GDM1 (cell line): Measurements from ENCODE around the gene NUAK1.

Experiments used
- DNase-seq: peaks from one replicate; lab custom pipeline; 2025; lab: John Stamatoyannopoulos, UW

Gene NUAK1

DNA sequence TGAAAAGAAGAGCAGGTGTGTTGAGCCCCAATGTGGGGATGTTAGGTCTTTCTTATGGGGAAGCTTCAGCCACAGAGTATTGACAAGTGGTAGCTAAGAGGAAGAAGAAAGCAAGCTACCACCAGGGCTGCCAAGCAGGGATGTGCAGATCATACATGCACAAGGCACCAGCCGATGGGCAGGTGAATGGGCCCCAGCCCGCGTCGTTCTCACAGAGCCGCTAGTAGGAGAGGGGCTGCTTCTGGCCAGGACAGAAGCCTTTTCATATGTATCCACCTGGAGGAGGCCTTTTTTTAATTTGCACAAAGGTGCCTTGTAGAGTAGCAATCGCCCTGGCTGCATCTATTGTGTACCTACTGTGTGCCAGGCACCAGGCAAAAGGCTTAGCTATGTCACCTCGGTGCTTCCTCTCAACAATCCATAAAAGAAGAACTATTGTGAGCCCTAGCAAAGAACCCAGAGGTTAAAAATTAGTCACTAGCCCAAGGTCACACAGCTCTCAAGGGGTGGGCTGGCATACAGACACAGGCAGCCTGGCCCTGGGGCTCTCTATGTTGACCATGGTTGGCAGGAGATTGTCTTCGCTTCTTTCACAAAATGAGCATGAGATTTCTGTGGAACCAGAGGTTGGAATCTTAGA, 8.2 kb downstream of the NUAK1 start:
- DNase-seq = no peak

DNA sequence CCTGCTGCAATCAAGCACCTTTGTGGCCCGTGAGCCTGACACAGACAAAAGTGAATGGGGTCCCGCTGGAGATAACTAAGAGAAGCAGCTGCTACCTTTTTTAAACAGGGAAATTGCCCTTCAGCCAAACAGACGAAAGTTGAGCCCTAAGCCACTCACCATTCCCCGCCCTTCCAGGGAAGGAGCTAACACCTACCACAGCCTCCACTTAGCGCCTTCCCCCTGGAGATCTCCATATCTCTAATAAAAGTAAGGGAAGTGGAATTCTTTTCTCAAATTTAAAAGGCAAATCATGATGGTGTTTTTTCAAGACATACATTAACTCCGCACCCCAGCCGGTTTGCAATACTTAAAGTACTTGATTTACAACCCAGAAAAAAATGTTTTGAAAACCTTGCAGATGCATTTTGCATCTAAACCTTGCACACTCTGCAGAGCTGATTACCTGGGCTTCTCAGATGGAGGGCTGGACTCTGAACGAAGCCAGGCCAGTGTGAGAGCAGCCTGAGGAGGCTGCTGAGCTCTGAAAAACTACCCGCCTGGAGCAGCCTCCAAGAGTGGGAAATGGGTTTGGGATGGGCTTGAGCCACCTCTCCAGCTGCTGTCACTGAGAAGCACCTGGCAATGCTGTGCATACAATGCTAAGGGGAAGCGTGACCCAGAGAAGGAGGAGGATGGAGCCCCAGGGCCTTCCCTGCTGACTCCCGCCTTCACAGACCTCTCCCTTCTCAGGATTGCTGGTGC, 10.0 kb downstream of the NUAK1 start:
- DNase-seq = no peak

DNA sequence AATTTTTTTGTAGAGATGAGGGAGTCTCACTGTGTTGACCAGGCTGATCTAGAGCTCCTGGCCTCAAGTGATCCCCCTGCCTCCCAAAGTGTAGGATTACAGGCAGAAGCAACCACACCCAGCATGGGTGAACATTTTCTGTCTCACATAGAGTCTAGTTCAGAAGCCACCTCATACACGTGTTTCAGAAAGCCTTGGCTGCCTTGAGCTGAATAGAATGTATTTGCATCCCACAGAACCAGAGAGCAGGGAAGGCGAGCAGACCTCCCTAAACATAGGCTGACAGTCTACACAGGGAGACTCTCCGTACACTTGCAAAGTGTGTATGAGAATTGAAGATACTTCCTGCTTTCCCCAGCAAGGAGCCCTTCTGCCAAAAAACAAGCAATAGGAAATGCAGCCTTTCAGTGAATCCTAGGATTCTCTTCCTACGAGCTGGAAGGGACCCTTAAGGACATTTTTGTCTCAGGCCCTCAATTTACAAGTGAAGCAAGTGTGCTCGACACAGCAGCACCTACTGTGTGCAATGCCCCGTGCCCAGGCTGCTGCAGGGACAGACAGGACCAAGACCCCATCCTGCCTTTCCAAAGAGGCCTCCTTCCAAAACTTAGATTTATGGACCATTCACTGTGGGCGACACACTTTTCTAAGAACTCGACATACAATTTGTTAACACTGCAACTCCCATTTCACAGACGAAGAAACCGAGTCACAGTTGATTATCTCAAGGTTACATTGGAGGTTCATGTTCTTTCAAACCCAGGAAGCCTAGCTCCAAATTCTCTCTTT, 11.2 kb downstream of the NUAK1 start:
- no peak for DNase-seq

DNA sequence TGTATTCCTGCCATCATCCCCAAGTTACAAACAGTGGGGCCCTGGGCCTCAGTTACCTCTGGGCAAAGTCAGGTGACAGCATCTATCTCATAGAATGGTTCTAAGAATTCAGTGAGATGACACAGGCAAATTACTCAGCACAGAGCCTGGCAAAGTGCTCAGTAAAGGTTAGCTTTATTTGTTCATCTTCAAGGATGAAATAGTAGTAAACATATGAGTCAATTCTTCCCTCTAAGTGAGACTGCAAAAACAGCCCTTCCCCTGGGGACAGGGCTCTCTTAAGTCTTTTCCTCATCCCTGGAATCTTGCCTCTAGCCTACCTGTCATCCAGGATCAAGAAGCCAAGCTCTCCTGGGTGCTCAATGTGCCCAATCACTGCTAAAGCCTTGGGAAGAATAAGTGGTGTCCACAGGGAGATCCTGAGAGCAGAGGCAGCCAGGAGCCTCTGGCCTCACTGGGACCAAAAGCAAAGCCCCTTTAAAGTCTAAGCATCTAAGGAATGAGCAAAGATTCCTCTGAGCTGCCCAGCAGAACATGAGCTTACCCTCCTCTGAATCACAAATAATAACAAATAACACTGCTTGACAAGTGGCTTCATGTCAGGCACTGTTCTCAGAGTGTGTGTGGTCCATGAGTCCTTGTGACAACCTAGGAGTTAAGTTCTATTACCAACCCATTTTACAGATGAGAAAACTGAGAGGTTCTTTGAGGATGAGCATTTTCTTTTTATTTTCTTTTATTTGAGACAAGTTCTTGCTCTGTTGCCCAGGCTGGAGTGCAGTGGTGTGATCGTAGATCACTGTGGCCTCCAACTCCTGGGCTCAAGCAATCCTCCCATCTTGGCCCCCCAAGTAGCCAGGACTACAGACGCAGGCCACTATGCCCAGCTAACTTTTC, 12.1 kb downstream of the NUAK1 start:
- no peak for DNase-seq

DNA sequence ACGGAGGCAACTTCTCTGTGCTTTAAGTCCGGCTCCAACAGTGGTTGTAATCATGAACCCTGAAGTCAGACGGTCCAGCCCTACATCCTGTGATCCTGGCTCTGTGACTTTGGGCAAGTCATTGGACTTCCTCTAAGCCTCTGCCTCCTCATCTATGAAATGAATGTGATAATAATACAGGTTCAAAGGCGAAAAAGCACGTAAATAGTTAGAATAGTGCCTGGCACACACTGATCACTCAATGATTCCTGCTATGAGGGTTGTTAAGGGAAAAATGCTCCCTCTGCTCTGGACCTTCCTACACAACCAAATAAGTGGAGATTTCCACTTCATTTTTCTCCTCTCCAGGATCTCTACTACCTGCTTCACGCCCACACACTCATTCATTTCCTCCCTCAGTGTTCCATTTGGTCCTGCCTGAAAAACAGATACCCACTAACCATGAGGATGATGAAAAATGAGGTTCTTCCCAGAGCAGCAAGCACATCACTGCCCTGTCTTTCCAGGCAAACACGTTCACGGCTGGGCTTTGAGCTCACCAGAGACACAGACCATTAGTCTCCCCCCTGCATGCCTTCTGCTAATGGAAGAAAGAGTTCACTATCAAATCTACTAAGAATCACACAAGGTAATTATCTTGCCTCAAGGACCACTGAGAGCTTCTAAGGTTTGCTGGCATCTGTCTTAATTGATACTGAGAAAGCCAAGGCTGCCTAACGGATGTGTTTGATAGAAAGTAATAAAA, 13.2 kb downstream of the NUAK1 start:
- no peak for DNase-seq

DNA sequence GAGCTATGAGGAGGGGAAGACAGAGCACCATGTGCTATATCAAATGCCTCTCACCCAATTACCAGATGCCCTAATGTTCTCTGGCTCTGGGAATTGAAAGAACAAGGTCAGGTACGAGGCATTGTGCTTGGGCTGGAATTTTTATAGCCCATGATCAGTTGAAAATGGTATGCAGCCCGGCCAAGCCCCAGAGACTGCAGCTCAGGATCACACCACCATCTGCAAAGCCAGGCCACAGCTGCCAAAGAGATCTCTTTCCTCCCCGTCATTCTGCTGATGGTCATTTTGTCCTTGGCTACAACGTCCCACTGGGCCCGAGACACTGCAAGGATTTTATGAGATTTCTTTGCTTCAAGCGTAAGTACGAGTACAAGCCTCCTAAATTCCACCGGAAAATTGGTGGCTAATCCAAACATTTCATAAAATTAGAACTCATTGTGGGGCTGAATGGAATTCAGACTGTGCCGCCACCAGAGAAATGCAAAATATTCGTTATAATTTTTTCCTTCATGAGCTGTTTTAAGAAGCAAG, 15.1 kb downstream of the NUAK1 start:
- no peak for DNase-seq

DNA sequence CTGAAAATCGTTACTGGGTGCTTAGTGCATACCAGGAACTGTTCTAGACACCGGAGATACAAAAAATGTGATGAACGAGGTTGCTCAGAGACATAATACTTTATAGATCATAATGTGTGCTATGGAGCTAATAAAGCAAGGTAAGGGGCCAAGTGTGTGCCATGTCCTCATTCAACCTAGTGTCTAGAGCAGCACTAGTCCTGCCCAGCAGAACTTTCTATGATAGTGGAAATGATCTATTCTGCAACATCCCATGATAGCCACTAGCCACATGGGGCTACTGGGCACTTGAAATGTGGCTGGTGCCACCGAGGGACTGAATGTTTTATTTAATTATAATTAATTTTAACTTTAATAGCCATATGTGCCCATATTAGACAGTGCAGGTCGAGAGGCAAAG, 15.6 kb downstream of the NUAK1 start:
- no peak for DNase-seq

DNA sequence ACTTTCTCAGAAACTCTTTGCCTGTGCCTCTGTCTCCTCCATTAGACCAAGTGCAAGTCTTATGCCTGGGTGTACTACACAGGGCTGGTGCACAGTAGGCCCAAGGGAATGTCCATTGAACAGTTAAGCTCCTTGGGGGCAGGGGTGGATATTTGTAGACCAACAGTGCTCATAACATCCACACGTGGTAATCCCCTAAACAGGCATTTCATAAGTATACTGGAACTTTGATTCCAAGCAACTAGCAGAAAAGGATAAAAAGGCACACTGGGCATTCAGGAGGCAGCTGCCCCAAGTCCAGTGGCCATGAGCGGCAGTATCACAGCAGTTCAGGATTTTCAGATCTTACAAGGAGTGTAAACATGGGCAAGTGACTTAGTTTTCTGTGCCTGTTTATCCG, 16.8 kb downstream of the NUAK1 start:
- DNase-seq = no peak

DNA sequence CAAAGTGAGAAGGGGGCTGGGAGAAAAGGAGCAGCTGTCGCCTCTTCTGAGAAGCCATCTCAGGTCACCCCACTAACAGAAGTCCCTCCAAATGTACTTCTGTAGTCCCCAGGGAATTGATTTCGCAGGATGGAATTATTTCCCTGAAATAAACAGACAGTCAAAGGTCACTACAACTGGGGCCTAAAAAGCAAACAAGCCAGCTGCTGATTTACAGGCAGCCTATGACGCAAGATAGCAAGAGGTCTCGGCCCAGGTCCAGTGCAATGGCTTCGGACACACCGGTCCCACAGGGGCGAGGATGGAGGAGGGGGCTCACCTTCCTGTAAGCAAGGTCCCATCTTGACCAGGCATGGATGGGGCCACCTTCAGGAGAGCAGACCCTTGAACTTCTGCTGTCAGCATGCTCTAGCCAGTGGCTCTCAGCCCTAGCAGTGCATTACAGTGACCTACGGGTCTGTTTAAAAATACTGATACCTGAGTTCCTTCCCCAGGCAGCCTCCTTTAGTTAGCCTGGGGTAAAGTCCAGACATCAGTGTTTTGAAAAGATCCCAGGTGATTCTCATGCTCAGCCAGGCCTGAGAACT, 18.1 kb downstream of the NUAK1 start:
- DNase-seq = no peak

DNA sequence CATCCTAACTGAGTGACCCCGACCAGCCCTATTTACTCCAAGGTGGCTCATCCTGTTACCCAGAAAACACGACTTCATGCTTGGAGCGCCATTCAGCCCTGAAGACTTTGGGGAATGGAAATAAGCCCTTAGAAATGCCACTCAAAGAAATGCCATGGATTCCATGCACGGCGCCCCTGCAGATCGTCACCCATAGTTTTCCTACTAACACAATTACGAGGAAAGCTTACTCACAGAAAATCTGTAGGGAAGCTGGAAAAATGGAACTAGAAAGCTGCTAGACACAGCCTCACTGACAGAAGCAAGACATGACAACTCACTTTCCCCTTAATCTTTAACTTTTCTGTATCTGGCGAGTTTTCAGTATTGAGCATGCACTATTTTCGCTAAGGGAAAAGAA, 19.5 kb downstream of the NUAK1 start:
- no peak for DNase-seq

DNA sequence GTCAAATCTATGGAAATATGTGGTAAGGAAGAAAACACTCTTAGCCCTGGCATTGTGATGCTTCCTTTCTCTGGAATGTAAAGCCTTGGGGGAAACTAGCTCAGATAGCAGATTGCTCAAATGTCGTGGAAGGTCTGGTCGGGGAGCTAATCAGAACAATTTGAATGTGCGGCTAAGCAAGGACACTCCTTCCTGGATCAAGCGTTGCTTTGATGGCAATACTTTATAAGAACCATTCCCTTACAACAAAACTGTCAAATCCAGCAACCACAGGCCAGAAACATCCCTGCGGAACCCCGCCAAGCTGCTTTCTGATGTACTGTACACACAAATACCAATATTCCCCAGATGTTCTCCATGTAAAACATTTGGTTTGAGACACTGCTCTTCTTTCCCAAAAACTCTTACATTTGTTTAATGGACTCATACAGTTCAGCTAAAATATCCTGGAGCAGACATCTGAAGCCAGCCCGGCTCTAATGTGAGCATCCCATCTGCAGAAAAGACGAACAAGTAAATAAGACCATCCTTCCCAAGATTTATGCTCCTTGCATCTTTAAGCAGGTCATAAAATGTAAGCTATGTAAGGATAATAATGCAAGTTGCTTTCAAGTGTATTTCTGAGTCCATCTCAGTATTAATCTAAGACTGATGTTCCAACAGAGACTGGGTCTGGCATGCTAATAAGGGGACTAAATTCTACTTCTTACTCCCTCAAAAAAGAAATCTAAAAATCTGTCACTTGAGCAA, 20.2 kb downstream of the NUAK1 start:
- no peak for DNase-seq

DNA sequence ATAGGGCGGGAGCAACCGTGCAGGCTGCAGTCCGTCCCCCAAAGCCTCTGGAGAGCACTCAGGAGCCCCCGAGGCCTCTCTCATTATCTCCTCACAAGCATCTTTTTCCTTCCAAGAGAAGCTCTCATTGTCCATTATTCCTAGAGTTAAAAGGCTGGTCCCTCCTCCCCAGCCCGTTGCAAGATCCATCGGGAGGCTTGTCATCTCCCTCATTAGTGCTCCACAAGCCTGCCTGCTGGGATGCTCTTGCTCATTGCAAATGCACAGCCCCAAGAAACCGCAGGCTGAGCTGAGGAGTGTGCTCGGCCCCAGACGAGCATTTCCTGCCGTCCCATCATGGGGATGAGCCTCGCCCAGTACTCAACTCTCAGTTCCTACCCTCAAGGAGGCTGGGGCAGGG, 23.3 kb downstream of the NUAK1 start:
- DNase-seq = no peak

DNA sequence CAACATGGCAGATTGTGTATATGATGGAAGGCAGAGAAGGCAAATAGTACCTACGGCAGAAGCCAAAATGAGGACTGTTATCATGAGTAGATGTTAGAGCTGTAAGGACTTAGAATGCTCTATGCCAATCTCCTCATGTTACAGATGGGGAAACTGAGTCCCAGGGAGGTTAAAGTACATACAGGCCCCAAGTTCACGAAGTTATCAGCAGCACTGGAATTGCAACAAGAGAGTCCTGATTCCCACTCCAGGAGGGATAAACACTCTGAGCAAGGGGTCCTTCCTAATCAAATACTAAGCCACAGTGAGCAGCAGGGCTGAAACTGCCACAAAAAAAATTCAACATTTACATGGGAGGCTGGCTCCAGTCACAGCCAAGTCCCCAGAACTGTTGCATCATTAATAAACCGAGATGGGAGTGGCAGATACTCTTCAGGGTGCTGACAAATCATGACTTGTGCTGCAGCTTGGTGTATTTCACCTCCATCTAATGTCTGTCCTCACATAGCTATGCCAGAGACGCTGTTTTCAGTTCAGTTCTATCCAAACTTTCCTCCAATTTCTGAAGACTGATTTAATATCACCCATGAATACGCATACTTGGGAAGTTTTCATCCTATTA, 24.2 kb downstream of the NUAK1 start:
- no peak for DNase-seq

DNA sequence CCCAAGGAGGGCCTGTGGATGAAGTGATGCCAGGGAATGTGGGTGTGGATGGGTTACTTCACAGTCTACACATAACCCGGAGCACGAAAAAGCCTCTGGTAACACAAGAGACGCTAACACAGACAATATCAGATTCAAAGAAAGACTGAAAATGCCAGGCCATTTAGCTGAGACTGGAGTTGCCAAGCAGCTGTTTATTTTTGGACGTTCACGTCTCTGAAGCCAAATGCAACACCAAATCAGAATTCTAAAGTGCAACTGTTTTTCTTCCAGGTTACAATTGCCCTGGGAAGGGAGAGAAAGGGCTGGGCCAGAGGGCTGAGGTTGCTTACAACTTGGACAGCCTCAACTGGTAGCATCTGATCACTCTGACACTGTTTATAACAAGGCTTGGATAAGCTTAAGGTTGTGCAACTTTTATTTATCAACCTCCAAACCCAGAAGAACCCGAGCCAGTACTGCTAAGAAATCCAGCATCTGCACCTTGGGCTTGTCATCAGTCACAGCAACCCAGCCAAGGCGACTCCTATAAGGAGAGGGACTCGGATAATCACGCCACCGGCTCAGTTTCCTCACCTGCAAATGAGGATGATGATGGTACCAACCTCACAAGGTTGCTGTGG, 24.8 kb downstream of the NUAK1 start:
- DNase-seq = no peak

DNA sequence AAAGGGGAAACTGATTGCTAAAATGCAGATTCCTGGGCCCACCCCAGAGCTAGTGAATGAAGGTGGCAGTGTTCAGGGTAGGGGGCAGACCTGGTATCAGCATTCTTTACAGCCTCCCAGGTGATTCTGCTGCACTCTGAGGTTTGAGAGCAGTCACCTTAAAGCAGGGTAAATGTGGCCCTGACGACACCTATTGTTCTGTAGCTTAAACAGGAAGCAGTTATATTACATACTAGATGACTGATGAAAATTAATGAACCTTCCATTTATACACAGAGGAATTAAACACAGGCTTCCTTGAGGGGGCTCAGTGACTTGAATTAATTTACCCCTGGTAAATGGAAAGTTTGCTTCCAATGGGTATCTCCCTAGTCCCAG, 25.3 kb downstream of the NUAK1 start:
- DNase-seq = no peak

DNA sequence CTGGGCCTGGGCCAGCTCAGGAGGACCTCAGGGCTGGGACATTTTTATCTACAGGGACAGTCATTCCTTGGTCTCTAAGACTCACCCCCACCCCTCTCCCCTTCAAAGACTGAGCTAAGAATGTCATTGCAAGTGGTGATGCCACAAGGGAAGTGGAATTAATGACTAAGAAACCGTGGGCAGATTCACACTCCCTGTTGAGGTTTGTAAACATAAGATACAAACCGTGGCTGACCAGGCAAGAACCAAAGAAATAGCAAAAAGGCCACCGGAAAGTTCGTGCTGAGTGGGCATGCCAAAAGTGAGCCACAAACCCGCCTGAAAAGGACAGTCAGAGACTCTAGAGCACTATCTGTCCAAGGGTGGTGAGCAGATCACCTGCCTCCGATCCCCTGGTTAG, 25.7 kb downstream of the NUAK1 start:
- no peak for DNase-seq

DNA sequence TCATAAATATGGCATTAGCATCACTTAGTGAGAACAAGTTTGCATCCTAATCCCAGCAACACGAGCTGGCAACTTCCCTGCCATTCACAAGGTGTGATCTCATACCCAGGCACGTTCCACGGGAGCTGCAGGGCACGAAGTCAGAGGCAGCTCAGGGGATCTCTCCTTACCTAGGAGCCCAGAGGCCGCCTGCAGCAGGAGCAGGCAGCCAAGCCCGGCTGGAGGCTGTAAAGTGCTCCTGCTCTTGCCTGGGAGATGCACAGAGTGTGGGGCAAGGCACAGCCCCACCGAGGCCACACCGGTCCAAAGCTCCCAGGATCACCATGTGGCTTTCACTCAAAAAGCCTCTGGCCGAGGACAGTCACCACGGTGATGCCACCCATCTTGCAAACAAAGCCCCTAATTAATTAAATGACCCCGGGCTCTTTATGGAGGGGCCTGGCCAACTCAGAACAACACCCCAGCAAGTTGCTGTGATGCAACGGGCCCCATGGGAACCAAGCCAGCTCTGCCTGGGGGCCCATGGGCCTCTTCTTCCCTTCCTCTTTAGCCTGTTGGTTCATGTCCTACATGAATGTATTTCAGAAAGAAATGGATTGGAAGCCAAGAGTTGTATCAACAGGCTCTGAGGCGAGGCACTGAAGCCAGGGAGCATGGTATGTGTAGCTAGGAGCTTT, 26.5 kb downstream of the NUAK1 start:
- no peak for DNase-seq

DNA sequence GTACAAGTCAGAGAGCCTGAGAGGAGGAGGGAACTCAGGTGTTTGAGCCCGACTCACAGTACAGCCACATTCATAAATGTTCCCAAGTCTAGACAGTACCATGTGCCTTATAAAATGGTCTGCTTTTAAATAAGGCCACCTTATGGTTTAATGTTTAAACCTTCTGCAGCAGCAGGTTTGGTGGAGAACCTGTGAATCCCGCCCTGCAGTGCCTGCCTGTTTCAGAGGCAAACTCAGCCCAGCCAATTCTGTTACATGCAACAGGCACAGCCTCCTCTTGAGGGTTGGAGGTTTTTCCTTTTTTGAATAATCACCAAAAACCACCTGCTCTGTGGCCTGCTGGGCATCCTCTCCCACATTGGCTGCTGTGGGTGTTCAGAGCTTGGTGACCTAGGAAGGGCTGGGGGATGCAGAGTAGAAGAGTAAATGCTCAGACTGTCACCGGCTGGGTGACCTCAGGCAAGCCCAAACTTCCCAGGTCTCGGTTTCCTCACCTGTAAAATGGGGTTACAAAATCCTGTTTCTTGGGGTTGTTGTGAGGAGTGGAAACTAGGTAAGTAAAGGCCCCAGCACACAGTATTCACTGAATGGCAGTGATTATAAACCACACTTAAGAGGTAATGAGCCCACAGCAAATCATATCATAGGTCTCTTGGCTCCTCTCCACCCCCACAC, 28.0 kb downstream of the NUAK1 start:
- DNase-seq = no peak
